HG03039 (cell line): ENCODE data around the gene KIF26A.
"Not testable (repeated sequence)": the region's sequence is repeated elsewhere in the genome, so short reads cannot be mapped to it uniquely, and the experiment has no call there.

Experiments
- ATAC-seq: cut with Tn5 transposase; IDR thresholded peaks from one replicate; pipeline ENCODE4 v1.9.1; 2021; ENCODE audit warnings: mild to moderate bottlenecking, moderate library complexity; ENCODE audit not compliant: unreplicated experiment

KIF26A gene

GRCh38 chr14:104205781-104206180 lies 67.4 kb downstream of the KIF26A start:
- ATAC-seq = no peak

GRCh38 chr14:104206281-104206904 lies 68.0 kb downstream of the KIF26A start:
- no peak for ATAC-seq

- no peak for ATAC-seq
These were observed 69.0 kb downstream of the KIF26A start for GRCh38 chr14:104207142-104208014.

- not testable (repeated sequence) for ATAC-seq
These were observed 69.6 kb downstream of the KIF26A start for GRCh38 chr14:104208015-104208295.

GRCh38 chr14:104208331-104208730 lies 69.9 kb downstream of the KIF26A start:
- ATAC-seq = not testable (repeated sequence)

GRCh38 chr14:104209071-104209470 lies 70.7 kb downstream of the KIF26A start:
- ATAC-seq = not testable (repeated sequence)

- ATAC-seq = no peak
These were observed 71.8 kb downstream of the KIF26A start for GRCh38 chr14:104209985-104210816.

GRCh38 chr14:104210817-104211195 lies 72.4 kb downstream of the KIF26A start:
- no peak for ATAC-seq

GRCh38 chr14:104211215-104211614 lies 72.8 kb downstream of the KIF26A start:
- ATAC-seq = no peak

- ATAC-seq = no peak
These were observed 73.4 kb downstream of the KIF26A start for GRCh38 chr14:104211741-104212140.

GRCh38 chr14:104212206-104213095 lies 74.1 kb downstream of the KIF26A start:
- ATAC-seq = no peak

GRCh38 chr14:104213301-104214034 lies 75.1 kb downstream of the KIF26A start:
- no peak for ATAC-seq

GRCh38 chr14:104214431-104215218 lies 76.2 kb downstream of the KIF26A start:
- no peak for ATAC-seq

GRCh38 chr14:104215706-104216334 lies 77.4 kb downstream of the KIF26A start:
- ATAC-seq = no peak

GRCh38 chr14:104216457-104216856 lies 78.1 kb downstream of the KIF26A start:
- ATAC-seq = no peak

GRCh38 chr14:104217486-104218360 lies 79.3 kb downstream of the KIF26A start:
- ATAC-seq = no peak

- ATAC-seq = no peak
These were observed 80.2 kb downstream of the KIF26A start for GRCh38 chr14:104218361-104219180.
